ENCODE measurements around the gene CACNG8. TPM values are rescaled to one million over a fixed set of nuclear protein-coding genes. Genes with fewer than 3 reads are reported as not detected.

Gene CACNG8
- total RNA-seq, 1 experiment from 2014 or later, result 12.5 TPM

DNA sequence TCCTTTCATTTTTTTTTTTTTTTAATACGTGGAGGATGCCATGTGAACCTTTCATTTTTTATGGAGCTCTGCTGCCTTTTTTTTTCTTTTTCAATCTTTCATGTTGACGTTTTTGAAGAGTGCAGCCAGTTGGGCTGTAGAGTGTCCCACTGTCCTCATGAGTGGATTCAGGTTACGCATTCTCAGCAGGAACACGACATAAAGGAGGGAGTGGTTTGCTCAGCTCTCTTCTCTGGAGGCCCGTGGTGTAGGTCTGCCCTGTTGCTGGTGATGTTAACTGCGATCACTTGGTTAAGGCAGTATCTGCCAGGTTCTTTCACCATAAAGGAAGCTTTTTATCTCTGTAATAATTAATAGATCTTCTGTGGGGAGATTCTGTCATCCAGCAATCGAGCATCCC, 26.7 kb upstream of the CACNG8 start (continued):
- TF ChIP-seq, protein P1, sequence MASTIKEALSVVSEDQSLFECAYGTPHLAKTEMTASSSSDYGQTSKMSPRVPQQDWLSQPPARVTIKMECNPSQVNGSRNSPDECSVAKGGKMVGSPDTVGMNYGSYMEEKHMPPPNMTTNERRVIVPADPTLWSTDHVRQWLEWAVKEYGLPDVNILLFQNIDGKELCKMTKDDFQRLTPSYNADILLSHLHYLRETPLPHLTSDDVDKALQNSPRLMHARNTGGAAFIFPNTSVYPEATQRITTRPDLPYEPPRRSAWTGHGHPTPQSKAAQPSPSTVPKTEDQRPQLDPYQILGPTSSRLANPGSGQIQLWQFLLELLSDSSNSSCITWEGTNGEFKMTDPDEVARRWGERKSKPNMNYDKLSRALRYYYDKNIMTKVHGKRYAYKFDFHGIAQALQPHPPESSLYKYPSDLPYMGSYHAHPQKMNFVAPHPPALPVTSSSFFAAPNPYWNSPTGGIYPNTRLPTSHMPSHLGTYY (CRISPR knock-in tag; IDR thresholded peaks at IDR 0.05), result no peak
- no peak for TF ChIP-seq ZNF532 (CRISPR knock-in tag; IDR thresholded peaks at IDR 0.05; ENCODE audit: borderline replicate concordance)
- no peak for TF ChIP-seq SOX15 (CRISPR knock-in tag; IDR thresholded peaks at IDR 0.05)
- no peak for TF ChIP-seq ETV6 (CRISPR knock-in tag; IDR thresholded peaks at IDR 0.05)
- TF ChIP-seq FOXJ3 (CRISPR knock-in tag; IDR thresholded peaks at IDR 0.05; ENCODE audit: borderline replicate concordance), result no peak
- no peak for TF ChIP-seq CBFB (CRISPR knock-in tag; IDR thresholded peaks at IDR 0.05; ENCODE audit: low read depth)
- no peak for TF ChIP-seq PRDM15 (CRISPR knock-in tag; IDR thresholded peaks at IDR 0.05)
- no peak for TF ChIP-seq ZNF512 (CRISPR knock-in tag; IDR thresholded peaks at IDR 0.05; ENCODE audit: borderline replicate concordance)
- TF ChIP-seq RELA (CRISPR knock-in tag; IDR thresholded peaks at IDR 0.05; ENCODE audit: borderline replicate concordance), result no peak
- TF ChIP-seq IRF2 (CRISPR knock-in tag; IDR thresholded peaks at IDR 0.05; ENCODE audit: borderline replicate concordance, low read depth), result no peak
- TF ChIP-seq, protein P2, sequence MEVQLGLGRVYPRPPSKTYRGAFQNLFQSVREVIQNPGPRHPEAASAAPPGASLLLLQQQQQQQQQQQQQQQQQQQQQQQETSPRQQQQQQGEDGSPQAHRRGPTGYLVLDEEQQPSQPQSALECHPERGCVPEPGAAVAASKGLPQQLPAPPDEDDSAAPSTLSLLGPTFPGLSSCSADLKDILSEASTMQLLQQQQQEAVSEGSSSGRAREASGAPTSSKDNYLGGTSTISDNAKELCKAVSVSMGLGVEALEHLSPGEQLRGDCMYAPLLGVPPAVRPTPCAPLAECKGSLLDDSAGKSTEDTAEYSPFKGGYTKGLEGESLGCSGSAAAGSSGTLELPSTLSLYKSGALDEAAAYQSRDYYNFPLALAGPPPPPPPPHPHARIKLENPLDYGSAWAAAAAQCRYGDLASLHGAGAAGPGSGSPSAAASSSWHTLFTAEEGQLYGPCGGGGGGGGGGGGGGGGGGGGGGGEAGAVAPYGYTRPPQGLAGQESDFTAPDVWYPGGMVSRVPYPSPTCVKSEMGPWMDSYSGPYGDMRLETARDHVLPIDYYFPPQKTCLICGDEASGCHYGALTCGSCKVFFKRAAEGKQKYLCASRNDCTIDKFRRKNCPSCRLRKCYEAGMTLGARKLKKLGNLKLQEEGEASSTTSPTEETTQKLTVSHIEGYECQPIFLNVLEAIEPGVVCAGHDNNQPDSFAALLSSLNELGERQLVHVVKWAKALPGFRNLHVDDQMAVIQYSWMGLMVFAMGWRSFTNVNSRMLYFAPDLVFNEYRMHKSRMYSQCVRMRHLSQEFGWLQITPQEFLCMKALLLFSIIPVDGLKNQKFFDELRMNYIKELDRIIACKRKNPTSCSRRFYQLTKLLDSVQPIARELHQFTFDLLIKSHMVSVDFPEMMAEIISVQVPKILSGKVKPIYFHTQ (CRISPR knock-in tag; IDR thresholded peaks at IDR 0.05), result no peak

Measured in WTC11 (cell line).